SK-N-MC (cell line): ENCODE results near the gene DNAL1.

ENCODE experiments used
- EZH2 ChIP-seq: fragments of 200-600 bp; sonication (generic); IDR thresholded peaks from one replicate; pipeline ENCODE4 v1.6.1; 2017; ENCODE audit warnings: antibody characterized with exemption
- FOXP2 ChIP-seq: optimal IDR thresholded peaks from 2 replicates; pipeline ENCODE3; 2011; ENCODE audit warnings: mild to moderate bottlenecking, moderate library complexity; ENCODE audit not compliant: insufficient read depth; ENCODE audit errors: extremely low read length, control extremely low read depth
- POLR2AphosphoS5 ChIP-seq: IDR thresholded peaks from 2 replicates; pipeline ENCODE4 v1.6.1; 2012; ENCODE audit warnings: mild to moderate bottlenecking, low read depth, low read length, borderline replicate concordance

DNA sequence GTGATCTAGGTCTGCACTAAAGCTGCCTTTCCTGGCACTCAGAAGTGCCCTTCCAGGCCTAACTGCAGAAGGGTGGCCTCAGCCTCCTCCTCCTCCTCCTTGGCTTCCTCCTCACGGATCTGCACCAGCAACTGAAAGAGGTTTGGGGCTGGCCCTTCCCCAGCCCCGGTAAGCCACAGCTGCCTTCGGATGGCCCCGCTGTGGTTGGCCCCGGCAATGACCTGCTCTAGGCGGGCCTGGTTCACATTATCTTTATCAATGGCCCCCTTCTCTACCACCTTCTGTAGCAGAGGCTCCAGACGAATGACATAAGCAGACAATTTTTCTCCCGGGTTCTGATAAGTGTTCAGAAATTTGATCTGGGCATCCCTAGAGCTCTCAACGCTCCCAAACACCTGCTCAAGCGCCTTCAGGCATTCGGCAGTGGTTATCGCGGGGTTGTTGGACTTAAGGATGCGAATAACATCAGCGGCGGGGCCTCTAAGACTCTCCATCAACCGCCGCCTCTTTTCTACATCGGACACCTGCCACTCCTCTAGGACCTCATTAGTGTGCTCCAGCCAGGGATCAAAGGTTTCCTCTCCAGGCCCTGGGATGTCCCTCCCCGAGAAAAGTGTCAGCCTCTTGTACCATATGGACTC is 67.9 kb downstream of the DNAL1 start:
- TF ChIP-seq POLR2AphosphoS5 (no peak), EZH2 (no peak), FOXP2 (no peak)
